ENCODE results near the gene CFHR5. TPM values are rescaled to one million over a fixed set of nuclear protein-coding genes. Genes with fewer than 3 reads are reported as not detected.
"Not testable (repeated sequence)": the region's sequence is repeated elsewhere in the genome, so short reads cannot be mapped to it uniquely, and the experiment has no call there.

Gene CFHR5
- total RNA-seq, 1 donor from 2014 or later: not detected

- DNase-seq (ENCODE audit: low spot score): no peak
Measured at GRCh38 chr1:197017558-197018146, 40.3 kb downstream of the CFHR5 start.

- DNase-seq (ENCODE audit: low spot score): no peak
Measured at GRCh38 chr1:197021716-197022115, 44.4 kb downstream of the CFHR5 start.

- DNase-seq (ENCODE audit: low spot score): no peak
Measured at GRCh38 chr1:197024460-197024859, 47.1 kb downstream of the CFHR5 start.

GRCh38 chr1:197027359-197027758 is 50.0 kb downstream of the CFHR5 start:
- no peak for DNase-seq (ENCODE audit: low spot score)

- DNase-seq (ENCODE audit: low spot score): no peak
Measured at GRCh38 chr1:197029749-197030148, 52.4 kb downstream of the CFHR5 start.

- not testable (repeated sequence) for DNase-seq (ENCODE audit: low spot score)
Measured at GRCh38 chr1:197034631-197035339, 57.4 kb downstream of the CFHR5 start.

- no peak for DNase-seq (ENCODE audit: low spot score)
Measured at GRCh38 chr1:197036861-197037260, 59.5 kb downstream of the CFHR5 start.

GRCh38 chr1:197041486-197042353 is 64.4 kb downstream of the CFHR5 start:
- no peak for DNase-seq (ENCODE audit: low spot score)

GRCh38 chr1:197042676-197043341 is 65.5 kb downstream of the CFHR5 start:
- no peak for DNase-seq (ENCODE audit: low spot score)

- DNase-seq (ENCODE audit: low spot score): no peak
Measured at GRCh38 chr1:197049100-197049499, 71.7 kb downstream of the CFHR5 start.

Other genes starting within 250 kb of the CFHR5 start
- 0.39 TPM for gene CFHR3, start 202.7 kb upstream of the CFHR5 start, total RNA-seq
- gene CFHR1, start 157.8 kb upstream of the CFHR5 start, total RNA-seq: 1.8 TPM
- not detected for gene CFHR4, start 89.5 kb upstream of the CFHR5 start, total RNA-seq
- gene CFHR2, start 33.8 kb upstream of the CFHR5 start, total RNA-seq: not detected
- not detected for gene F13B, start 89.7 kb downstream of the CFHR5 start, total RNA-seq
- gene ASPM, start 169.1 kb downstream of the CFHR5 start, total RNA-seq: 0.10 TPM
- gene ZBTB41, start 223.7 kb downstream of the CFHR5 start, total RNA-seq: 11.7 TPM

All from mesenteric fat pad (tissue), 1 donor.